HT1080 (cell line): ENCODE data around the gene DTNBP1. TPM values are rescaled to one million over a fixed set of nuclear protein-coding genes. Genes with fewer than 3 reads are reported as not detected.

Experiments used
- DNase-seq: peaks from one replicate; pipeline ENCODE4 v3.0.0-alpha.2; 2015; ENCODE audit warnings: low read depth
- total RNA-seq: library from RNA; depleted of rRNA; stranded (reverse); fragments of >200 nt; shearing (Covaris generic); gene quantifications from 2 replicates; pipeline ENCODE4 v1.2.3, GENCODE V29; 2014

Gene DTNBP1
- total RNA-seq, 1 experiment from 2014 or later: 11.9 TPM

GRCh38 chr6:15517600-15517999, 145.2 kb downstream of the DTNBP1 start:
- no peak for DNase-seq

DNA sequence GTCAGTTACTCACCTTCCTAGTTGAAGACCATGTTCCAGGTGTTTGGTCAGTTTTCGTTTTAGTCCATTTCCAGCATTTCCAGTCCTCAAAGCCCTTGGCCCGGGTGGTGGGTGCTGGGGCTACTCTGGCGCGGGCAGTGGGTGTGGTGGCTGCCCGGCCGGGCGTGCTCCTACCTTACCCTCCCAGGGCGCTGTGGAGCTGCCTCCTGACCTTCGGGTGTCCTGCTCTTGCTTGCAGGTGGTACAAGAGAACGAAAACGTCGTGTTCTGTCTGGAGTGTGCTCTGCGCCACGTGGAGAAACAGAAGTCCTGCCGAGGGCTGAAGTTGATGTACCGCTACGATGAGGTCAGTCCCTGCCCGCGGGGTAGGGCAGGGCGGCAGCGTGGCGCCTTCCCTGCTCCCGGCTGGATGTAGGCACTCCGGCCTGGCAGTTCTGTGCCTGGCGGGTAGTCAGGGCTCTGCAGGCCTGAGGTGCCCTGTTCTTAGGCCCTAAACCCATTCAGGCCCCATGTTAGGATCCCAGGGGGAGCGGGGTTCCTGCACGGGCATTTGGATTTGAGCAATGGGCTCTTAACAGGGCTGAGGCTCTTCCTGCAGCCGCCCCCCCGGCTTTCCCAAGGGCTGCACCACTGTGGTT, 145.8 kb downstream of the DTNBP1 start:
- no peak for DNase-seq

GRCh38 chr6:15516378-15516777, 146.4 kb downstream of the DTNBP1 start:
- no peak for DNase-seq

- DNase-seq: no peak
Observed at GRCh38 chr6:15515660-15516375, 147.0 kb downstream of the DTNBP1 start.

- no peak for DNase-seq
Observed at GRCh38 chr6:15515226-15515625, 147.6 kb downstream of the DTNBP1 start.

DNA sequence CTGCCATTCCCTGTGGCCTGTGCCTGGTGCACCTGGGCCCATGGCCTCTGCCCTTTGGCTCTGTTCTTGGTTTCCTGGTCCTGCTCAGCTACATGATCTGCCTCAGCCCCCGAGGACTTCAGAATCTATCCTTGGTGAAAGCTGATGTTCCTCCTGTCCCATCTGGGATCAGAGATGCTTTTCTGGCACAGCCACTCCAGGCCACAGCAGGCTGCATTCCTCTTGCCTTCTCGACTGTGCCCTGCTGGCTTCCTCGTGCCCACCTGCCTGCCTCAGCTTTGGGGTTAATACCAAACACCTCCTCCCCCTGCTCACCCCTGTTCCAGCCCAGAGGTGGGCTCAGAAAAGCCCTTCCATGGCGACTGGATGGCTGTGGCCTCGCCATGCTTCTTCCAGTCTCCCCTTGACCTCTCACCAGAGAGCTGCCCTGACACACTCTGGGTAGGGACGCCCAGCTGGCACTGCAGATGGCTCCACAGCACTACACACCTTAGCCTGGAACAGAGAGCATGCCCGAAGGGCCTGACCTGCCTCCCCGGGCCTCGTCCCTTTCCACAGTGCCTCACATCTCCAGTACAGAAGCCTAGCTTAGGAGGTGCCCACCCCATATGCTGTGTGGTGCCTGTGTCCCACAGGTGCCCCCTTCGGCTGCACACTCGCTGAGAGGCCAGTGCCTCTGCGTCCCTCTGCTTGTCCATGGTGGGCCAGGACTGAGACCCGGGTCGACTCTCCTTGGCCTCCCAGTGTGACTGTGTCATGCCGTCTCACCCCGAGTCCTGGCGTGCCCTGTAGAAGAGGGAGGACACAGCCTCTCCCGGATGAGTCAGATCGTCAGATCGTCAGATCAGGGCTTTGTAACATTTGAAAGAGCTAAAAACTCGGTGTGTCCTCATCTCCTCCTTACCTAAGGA, 148.8 kb downstream of the DTNBP1 start:
- DNase-seq: no peak

DNA sequence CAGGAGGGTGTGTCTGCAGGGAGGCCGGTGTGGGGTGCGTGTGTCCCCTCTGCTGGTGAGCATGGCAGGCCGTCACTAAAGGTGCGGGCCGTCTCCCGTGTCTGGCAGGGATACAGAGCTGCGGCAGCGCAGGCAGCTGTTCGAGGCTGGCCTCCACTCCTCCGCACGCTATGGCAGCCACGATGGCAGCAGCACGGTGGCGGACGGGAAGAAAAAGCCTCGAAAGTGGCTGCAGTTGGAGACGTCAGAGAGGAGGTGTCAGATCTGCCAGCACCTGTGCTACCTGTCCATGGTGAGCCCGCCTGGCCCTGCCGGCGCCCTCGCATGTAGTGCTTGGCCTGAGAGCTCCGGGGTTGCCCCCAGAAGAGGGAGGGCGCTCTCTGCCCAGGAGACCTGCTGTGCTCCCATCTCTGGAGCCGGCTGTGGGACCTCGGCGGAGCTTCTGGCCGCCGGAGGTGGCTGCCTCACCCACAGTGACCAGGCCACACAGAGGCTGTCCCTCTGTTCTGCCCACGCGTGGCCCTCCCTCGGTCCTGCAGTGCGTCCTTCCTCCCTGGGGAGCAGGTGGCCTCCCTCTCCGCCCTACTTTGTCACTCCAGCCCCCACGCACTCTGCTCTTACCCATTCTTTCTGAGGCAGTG, 149.6 kb downstream of the DTNBP1 start:
- no peak for DNase-seq

GRCh38 chr6:15512721-15513120, 150.1 kb downstream of the DTNBP1 start:
- DNase-seq: no peak

DNA sequence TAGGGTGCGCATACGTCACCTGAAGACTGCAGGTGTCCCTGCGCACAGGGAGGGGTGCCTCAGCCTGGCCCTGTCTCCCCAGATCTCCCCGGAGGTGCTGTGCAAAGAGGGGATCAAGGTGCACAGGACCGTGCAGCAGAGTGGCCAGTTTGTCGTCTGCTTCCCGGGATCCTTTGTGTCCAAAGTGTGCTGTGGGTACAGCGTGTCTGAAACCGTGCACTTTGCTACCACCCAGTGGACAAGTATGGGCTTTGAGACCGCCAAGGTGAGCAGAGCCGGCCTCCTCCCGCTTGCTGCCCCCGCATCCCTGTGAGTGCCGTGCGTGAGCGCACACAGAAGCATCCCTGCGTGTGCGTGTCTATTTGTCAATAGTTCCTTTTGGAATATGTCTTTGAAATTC, 150.7 kb downstream of the DTNBP1 start:
- DNase-seq: no peak

GRCh38 chr6:15511248-15512125, 151.3 kb downstream of the DTNBP1 start:
- no peak for DNase-seq

- DNase-seq: no peak
Observed at GRCh38 chr6:15510536-15511247, 152.1 kb downstream of the DTNBP1 start.

GRCh38 chr6:15510121-15510520, 152.7 kb downstream of the DTNBP1 start:
- DNase-seq: no peak

DNA sequence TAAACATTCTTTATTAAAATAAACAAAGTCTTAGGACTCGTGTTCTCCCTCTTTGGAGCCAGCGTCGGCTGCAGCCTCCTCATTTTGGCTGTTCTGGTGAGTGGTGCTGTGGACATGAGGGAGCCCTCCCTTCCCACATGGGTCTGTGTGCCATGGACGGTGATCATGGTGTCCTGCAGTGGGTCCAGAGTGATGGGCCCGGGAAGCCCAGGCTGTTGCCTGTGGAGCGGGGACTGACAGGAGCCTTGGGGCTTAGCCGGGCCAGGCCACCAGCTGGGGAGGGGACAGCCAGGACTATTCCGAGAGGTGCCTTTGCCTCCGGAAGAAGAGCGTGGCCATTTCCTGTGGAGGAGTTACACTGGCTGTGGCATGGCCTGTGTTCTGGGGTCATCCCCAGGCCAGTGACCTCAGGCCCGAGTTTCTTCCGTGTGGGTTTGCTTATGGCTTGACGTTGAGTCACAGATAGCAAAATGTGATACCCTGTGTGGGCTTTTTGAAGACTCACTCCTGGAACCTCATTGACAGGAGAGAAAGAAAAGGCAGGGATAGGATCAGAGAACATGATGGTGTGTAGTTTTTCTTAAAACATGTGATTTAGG, 153.4 kb downstream of the DTNBP1 start:
- no peak for DNase-seq

DNA sequence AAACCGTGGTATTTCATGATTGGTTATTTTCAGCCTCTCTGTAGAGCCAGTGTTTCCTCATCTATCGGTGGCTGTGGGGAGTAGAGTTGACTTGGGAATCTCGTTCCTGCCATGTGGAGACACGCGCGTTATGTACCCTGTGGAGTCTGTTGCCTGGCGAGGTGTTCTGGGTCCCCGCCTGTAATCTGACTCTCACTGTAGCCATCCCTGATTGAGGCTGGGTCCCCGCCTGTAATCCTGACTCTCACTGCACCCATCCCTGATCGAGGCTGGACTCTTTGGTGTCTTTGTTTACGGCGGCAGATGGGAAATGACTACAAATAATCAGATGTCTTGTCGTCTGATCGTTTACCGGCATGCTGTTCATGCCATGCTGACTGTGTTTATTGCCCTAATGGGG, 153.9 kb downstream of the DTNBP1 start:
- no peak for DNase-seq

DNA sequence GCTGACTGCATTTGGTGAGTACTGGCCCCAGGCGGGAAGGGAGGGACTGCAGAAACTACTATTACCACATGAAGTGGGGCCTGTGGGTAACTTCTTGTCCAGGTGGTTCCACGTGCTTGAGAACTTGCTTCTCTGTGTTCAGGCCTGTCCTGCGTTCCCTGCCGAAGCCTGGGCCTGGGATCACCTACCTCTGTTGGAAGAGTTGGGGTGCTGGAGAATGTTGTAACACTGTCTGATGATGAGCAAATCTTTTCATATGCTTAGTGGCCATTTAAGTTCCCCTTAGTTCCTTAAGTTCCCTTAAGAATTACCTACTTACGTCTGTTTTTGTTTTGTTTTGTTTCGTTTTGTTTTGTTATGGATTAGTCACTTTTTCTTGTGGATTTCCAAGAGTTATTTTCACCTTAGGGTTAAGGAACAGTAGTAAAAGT, 154.4 kb downstream of the DTNBP1 start:
- DNase-seq: no peak

DNA sequence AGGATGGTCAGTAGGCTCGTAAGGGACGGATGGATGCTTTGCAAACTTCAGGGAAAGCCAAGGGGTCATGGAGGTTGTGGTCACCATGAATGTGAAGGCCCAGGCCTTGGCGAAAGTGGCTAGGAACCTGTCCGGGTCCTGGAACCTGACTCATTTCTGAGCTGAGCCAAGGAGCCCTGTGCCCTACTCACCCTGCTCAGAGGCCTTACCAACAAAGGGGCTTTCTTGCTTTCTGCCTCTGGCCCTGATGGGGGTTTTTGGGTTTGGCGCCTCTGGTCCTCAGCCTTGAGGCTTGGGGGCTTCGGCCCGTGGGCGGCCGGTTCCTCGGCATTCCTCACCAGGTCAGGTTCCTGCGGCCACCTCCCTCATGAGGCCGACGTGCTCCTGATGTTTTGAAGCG, 155.1 kb downstream of the DTNBP1 start:
- no peak for DNase-seq

- DNase-seq: no peak
Observed at GRCh38 chr6:15507221-15507620, 155.6 kb downstream of the DTNBP1 start.

DNA sequence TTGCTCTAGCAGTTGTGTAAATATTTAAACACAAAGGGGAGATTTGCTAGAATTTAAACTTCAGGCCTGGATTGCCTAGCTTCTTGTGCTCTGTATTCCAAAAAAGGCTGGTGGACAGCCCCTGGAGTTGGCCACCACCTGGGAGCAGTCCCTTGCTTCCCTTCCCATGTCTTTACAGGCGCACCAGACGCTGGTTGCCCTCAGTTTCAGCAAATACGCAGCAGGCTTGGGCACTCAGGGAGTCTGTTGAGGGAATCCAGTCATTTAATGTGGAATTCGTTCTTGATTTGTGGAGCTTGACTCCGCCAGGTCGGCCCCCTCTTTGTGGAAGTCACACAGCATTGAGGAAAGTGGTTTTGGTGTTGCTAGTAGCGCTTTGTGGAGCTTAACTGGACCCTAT, 156.8 kb downstream of the DTNBP1 start:
- DNase-seq: no peak

- DNase-seq: no peak
Observed at GRCh38 chr6:15505463-15505918, 157.3 kb downstream of the DTNBP1 start.
